Stimulated activated naive CD8-positive, alpha-beta T cell treated with anti-CD3 and anti-CD28 coated beads, Interleukin-15, Interleukin-2, amounts not matched to agents 100 U/mL and 50 U/mL, for 24 hours (primary cell): ENCODE results near the gene INPP5A.
"Not testable (repeated sequence)": the region's sequence is repeated elsewhere in the genome, so short reads cannot be mapped to it uniquely, and the experiment has no call there.

Experiments
- ATAC-seq: fragments of 150-1000 bp; cut with Tn5 transposase; one replicate; pipeline ENCODE4 v1.10.0; 2021
- DNase-seq: peaks from one replicate; pipeline ENCODE4 v3.0.0; 2021

The INPP5A gene

DNA sequence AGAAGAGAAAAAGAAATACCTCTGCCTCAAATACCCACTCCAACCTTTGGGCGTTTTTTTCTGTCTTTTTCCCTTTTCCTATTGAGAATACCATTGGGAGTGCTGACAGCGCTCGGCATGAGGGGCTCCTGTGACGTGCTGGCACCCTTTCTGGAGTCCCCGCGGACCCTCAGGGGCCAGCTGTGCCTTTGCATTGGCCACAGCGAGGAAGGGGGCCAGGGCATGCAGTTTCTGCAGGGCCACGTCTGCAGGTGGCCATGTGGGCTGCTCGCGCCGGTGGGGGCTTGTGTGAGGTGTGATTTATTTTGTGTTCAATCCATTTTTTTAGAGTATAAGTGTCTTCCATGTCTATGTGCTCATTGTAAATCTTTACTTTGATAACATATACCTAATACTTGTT, 57.4 kb downstream of the INPP5A start:
- ATAC-seq (no peak), DNase-seq (no peak)

DNA sequence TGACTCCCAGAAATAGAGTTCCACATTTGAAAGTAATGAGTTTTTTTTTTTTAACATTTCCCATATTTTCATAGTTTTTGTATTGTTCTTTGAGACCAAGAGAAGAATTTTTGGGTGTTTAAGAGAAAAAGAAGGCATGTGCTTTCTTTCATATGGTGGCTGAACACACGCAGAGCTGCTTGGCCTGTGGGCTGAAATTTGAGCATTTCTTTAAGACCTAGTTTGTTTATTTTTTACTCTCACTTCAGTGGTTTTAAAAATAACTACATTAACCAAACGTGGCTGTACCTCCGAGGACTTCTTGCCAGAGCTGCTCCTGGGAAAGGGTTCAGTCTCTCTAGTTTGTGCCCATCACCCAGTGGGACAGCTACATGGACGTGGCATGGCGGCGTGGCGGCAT, 58.3 kb downstream of the INPP5A start:
- no peak for ATAC-seq
- DNase-seq: no peak

- DNase-seq: no peak
- no peak for ATAC-seq
These were observed 59.2 kb downstream of the INPP5A start for GRCh38 chr10:132596742-132597279.

GRCh38 chr10:132597654-132598053, 60.1 kb downstream of the INPP5A start:
- no peak for ATAC-seq
- no peak for DNase-seq

DNA sequence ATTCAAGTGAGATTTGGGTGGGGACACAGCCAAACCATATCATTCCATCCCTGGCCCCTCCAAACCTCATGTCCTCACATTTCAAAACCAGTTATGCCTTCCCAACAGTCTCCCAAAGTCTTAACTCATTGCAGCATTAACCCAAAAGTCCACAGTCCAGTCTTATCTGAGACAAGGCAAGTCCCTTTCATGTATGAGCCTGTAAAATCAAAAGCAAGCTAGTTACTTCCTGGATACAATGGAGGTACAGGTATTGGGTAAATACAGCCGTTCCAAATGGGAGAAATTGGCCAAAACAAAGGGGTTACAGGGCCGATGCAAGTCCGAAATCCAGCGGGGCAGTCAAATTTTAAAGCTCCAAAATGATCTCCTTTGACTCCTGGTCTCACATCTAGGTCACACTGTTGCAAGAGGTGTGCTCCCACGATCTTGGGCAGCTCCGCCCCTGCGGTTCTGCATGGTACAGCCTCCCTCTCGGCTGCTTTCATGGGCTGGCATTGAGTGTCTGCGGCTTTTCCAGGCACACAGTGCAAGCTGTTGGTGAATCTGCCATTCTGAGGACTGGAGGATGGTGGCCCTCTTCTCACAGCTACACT, 61.5 kb downstream of the INPP5A start:
- ATAC-seq, DNase-seq: not testable (repeated sequence)

DNA sequence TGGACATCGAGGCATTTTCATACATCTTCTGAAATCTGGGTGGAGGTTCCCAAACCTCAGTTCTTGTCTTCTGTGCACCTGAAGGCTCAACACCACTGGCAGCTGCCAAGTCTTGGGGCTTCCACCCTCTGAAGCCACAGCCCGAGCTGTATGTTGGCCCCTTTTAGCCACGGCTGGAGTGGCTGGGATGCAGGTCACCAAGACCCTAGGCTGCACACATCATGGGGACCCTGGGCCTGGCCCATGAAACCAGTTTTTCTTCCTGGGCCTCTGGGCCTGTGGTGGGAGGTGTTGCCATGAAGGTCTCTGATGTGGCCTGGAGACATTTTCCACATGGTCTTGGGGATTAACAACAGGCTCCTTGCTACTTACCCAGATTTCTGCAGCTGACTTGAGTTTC, 62.1 kb downstream of the INPP5A start:
- no peak for ATAC-seq
- DNase-seq: no peak

DNA sequence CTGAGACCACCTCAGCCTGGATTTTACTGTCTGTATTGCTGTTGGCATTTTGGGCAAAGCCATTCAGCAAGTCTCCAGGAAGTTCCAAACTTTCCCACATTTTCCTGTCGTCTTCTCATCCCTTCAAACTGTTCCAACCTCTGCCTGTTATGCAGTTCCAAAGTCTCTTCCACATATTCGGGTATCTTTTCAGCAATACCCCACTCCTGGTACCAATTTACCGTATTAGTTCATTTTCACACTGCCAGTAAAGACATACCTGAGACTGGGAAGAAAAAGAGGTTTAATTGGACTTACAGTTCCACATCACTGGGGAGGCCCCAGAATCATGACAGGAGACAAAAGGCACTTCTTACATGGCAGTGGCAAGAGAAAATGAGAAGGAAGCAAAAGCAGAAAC, 62.8 kb downstream of the INPP5A start:
- ATAC-seq (no peak), DNase-seq (no peak)

GRCh38 chr10:132601567-132601966, 64.0 kb downstream of the INPP5A start:
- DNase-seq (no peak), ATAC-seq (no peak)

- DNase-seq: no peak
- no peak for ATAC-seq
These were observed 65.0 kb downstream of the INPP5A start for GRCh38 chr10:132602614-132603013.

GRCh38 chr10:132603851-132604533, 66.4 kb downstream of the INPP5A start:
- no peak for ATAC-seq

DNA sequence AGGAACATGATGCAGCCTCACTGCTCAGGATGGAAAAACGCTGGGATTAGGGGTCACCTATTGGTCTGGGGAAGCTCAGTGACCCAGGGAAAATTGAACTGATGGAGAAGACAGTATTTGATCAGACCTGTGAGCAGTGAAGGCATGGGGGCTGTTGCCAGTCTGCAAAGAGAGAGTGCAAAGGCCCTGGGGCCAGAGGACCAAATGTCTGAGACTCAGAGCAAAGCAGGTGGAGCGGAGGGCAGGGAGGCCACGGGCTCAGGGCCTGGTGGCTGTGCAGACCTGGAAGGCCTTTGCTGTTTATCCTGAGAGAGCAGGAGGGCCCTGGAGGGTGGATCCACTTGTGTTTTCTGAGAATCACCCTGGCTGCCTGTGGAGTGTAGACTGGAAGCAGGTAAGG, 67.1 kb downstream of the INPP5A start:
- no peak for ATAC-seq
- DNase-seq: no peak

More at GRCh38 chr10:132603851-132604533, 66.4 kb downstream of the INPP5A start:
- no peak for DNase-seq

- DNase-seq: no peak
These were observed 67.8 kb downstream of the INPP5A start for GRCh38 chr10:132605390-132605789.

GRCh38 chr10:132606031-132606491, 68.5 kb downstream of the INPP5A start:
- ATAC-seq (no peak), DNase-seq (no peak)

More at GRCh38 chr10:132605390-132605789, 67.8 kb downstream of the INPP5A start:
- no peak for ATAC-seq

- ATAC-seq (no peak), DNase-seq (no peak)
These were observed 69.1 kb downstream of the INPP5A start for GRCh38 chr10:132606536-132607316.

DNA sequence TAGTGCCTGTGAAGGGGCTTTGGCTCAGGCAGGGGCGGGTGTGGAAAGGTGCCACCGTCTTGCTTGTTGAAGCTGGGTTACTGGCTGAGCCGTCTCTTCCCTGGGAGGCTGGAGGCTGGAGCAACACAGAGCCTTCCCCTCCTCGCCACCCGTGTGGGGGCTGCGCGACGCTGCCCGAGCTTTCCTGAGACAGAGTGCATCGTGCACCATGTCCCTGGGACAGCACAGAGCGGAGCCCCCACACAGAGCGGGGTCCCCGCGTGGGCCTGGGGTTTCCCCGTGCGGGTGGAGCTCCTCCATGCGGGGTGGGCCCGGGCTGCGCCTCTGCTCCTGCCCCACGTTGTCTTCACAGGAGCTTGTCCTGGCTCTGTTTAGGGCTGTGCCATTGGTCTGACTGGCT, 69.9 kb downstream of the INPP5A start:
- DNase-seq (no peak), ATAC-seq (no peak)

DNA sequence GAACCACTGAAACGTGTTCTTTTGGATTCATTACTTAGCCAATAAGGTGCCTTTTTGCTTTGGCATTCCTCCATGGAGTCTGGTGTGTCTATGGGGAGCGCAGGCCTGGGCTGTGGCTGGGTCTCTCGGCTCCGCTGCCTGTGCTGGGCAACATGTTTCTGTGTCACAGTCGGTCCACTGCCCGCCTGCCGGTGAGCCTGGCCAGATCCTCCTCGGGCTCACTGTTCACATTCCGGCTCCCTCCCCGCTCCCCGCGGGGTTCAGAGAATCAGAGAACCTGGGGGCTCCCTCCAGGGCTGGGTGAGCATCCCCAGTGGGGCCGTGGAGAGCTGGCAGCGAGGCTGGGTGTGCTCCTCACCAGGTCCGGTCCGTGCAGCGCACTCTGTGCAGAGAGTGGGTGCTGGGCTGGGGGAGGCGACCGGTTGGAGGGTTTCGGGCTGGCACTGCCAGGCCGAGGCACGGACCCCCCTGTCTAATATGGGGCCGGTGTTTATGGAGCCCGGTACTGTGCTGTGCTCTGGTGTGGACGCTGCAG, 70.4 kb downstream of the INPP5A start:
- no peak for DNase-seq
- ATAC-seq: no peak

GRCh38 chr10:132608511-132609195, 71.1 kb downstream of the INPP5A start:
- ATAC-seq (no peak), DNase-seq (no peak)

DNA sequence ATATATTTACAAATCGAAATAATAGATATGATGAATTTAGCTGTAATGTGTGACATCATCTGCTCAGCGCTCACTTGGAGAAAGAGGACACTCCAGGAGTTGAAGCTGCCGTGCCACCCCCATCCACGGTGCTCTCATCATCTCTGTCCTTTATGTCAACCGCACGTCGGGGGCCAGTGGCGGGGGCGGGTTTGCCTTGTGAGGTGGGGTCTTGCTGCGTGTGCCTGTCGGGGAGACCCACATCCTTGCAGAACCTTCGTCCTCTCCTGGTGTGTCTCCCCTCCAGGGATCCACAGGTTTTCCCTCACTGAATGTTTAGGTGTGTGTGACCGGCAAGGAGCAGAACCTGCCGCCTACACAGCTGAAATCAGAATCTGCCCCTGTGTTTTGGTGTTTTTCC, 71.6 kb downstream of the INPP5A start:
- ATAC-seq (no peak), DNase-seq (no peak)

DNA sequence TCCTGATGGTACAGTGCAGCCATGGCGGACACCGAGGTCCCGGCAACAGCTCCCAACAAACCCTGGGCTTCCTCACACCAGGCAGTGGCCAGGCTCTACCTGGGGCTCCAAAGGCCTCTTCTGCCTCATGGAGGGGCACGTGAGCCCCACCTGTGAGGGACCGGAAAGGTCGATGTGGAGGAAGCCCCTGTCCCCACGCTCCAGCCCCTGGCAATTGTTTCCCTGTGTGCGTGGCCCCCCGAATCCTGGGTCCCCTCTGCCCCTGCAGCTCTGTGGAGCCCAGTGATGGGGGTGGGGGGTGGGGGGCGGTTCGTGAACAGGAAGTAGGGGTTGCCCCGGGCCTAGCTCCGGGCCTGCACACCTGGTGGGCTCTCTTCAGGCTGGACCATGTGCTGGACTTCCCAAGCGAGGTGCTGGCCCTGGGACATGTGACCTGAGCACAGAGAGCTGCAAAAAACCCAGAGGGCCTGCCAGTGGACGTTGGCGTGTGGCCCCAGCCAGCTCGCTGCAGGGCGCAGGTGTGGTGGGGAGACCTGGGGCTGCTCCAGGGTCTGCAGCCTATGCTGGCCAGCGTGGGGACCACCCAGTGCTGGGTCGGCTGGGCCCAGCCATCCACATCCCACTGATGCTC, 72.6 kb downstream of the INPP5A start:
- no peak for DNase-seq
- no peak for ATAC-seq

DNA sequence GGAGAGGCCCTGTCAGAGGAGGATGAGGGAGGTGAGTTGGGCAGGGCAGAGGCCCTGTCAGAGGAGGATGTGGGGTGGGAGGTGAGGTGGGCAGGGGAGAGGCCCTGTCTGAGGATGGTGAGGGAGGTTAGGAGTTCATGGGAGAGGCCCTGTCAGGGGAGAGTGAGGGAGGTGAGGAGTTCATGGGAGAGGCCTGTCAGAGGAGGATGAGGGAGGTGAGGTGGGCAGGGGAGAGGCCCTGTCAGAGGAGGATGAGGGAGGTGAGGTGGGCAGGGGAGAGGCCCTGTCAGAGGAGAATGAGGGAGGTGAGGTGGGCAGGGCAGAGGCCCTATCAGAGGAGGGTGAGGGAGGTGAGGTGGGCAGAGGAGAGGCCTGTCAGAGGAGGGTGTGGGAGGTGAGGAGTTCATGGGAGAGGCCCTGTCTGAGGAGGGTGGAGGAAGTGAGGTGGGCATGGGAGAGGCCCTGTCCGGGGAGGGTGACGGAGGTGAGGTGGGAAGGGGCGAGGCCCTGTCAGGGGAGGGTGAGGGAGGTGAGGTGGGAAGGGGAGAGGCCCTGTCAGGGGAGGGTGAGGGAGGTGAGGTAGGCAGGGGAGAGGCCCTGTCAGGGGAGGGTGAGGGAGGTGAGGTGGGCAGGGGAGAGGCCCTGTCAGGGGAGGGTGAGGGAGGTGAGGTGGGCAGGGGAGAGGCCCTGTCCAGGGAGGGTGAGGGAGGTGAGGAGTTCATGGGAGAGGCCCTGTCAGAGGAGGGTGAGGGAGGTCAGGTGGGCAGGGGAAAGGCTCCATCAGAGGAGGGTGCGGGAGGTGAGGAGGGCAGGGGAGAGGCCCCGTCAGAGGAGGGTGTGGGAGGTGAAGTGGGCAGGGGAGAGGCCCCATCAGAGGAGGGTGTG, 73.7 kb downstream of the INPP5A start:
- ATAC-seq (no peak), DNase-seq (no peak)

GRCh38 chr10:132611986-132612385, 74.4 kb downstream of the INPP5A start:
- ATAC-seq: no peak
- DNase-seq: no peak
